Activated CD8-positive, alpha-beta memory T cell treated with anti-CD3 and anti-CD28 coated beads, Interleukin-2, amount 50 U/mL, for 1 hour (primary cell): ENCODE data around the gene CEP85.
"Not testable (repeated sequence)": the region's sequence is repeated elsewhere in the genome, so short reads cannot be mapped to it uniquely, and the experiment has no call there.

Experiments
- DNase-seq: peaks from one replicate; pipeline ENCODE4 v3.0.0-alpha.2; 2020; ENCODE audit errors: extremely low read depth

CEP85 gene

GRCh38 chr1:26221094-26221493 lies 12.9 kb upstream of the CEP85 start:
- DNase-seq: no peak

- DNase-seq: no peak
These were observed 9.4 kb upstream of the CEP85 start for GRCh38 chr1:26224606-26225005.

GRCh38 chr1:26225033-26225831 lies 8.8 kb upstream of the CEP85 start:
- no peak for DNase-seq

GRCh38 chr1:26230682-26231081 lies 3.3 kb upstream of the CEP85 start:
- not testable (repeated sequence) for DNase-seq

GRCh38 chr1:26234644-26235370 lies 807 bp downstream of the CEP85 start:
- DNase-seq: no peak

- no peak for DNase-seq
These were observed 3.4 kb downstream of the CEP85 start for GRCh38 chr1:26237230-26237966.

- no peak for DNase-seq
These were observed 5.9 kb downstream of the CEP85 start for GRCh38 chr1:26239936-26240335.

- DNase-seq: no peak
These were observed 18.7 kb downstream of the CEP85 start for GRCh38 chr1:26252718-26253117.

GRCh38 chr1:26254404-26254803 lies 20.4 kb downstream of the CEP85 start:
- no peak for DNase-seq

GRCh38 chr1:26257222-26257621 lies 23.2 kb downstream of the CEP85 start:
- DNase-seq: no peak

- no peak for DNase-seq
These were observed 25.0 kb downstream of the CEP85 start for GRCh38 chr1:26259005-26259404.

GRCh38 chr1:26259578-26259977 lies 25.6 kb downstream of the CEP85 start:
- no peak for DNase-seq

GRCh38 chr1:26263212-26263611 lies 29.2 kb downstream of the CEP85 start:
- DNase-seq: no peak

GRCh38 chr1:26265405-26265804 lies 31.4 kb downstream of the CEP85 start:
- no peak for DNase-seq

GRCh38 chr1:26268290-26269197 lies 34.5 kb downstream of the CEP85 start:
- no peak for DNase-seq

GRCh38 chr1:26269198-26269550 lies 35.2 kb downstream of the CEP85 start:
- no peak for DNase-seq

GRCh38 chr1:26274801-26275425 lies 40.9 kb downstream of the CEP85 start:
- no peak for DNase-seq

- DNase-seq: no peak
These were observed 41.8 kb downstream of the CEP85 start for GRCh38 chr1:26275580-26276431.

GRCh38 chr1:26276432-26276838 lies 42.4 kb downstream of the CEP85 start:
- no peak for DNase-seq

GRCh38 chr1:26277261-26277661 lies 43.3 kb downstream of the CEP85 start:
- DNase-seq: no peak
